Liver (tissue), 3 donors: ENCODE measurements around the gene RANBP1.

ENCODE experiments used
- FOXA1 ChIP-seq: IDR thresholded peaks from 2 replicates; pipeline ENCODE4 v1.6.1; 2016; ENCODE audit warnings: antibody characterized with exemption
- GABPA ChIP-seq, 2 donors: IDR thresholded peaks in 1 of 2; conservative IDR thresholded peaks in 1 of 2; 2 replicates each; pipeline ENCODE4 v1.6.1; 2016; ENCODE audit warnings: antibody characterized with exemption in 2 of 2, mild to moderate bottlenecking in 1 of 2, moderate library complexity in 1 of 2
- HNF4A ChIP-seq, 2 donors: conservative IDR thresholded peaks; 2 replicates each; pipeline ENCODE4 v1.6.1; 2016; ENCODE audit warnings: antibody characterized with exemption in 2 of 2, mild to moderate bottlenecking in 2 of 2
- JUND ChIP-seq, 2 donors: IDR thresholded peaks; 2 replicates each; pipeline ENCODE4 v1.6.1; 2016; ENCODE audit warnings: antibody characterized with exemption in 2 of 2
- RAD21 ChIP-seq, 2 donors: IDR thresholded peaks; 2 replicates each; pipeline ENCODE4 v1.6.1; 2016; ENCODE audit warnings: antibody characterized with exemption in 2 of 2, mild to moderate bottlenecking in 2 of 2
- SP1 ChIP-seq: IDR thresholded peaks from 2 replicates; pipeline ENCODE4 v1.6.1; 2018; ENCODE audit warnings: antibody characterized with exemption, mild to moderate bottlenecking
- YY1 ChIP-seq: IDR thresholded peaks from 2 replicates; pipeline ENCODE4 v1.6.1; 2016; ENCODE audit warnings: antibody characterized with exemption, mild to moderate bottlenecking
- TF ChIP-seq, protein P1 (sequence below): fragments of 150-350 bp; IDR thresholded peaks from 2 replicates; pipeline ENCODE4 v1.5.1; 2017; ENCODE audit warnings: improper control_type of control experiment, low read depth, low read length; ENCODE audit not compliant: missing input control
- donor health status: healthy.
- donor health status: healthy.

DNA sequence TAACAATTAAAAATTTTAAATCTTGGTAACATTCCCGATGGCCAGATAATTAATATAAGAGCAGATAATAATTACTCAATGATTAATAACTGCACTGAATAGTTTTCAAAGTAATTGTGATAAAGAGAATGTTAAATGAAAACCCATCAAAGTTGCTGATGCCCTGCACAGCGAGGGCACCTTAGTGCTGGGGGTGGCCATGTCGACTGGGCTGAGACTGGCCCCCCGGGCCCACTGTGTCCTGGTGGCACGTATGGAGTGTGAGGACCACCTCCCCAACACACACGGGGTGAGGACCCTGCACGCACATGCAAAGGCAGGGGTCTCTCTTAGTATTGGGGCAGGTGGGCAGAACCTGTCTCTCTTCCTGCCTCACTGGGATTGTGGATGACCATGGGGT, 50.0 kb downstream of the RANBP1 start:
- TF ChIP-seq JUND (IDR thresholded peaks at IDR 0.05) (no peak), FOXA1 (no peak), YY1 (no peak), RAD21 (IDR thresholded peaks at IDR 0.05) (no peak), GABPA (IDR thresholded peaks at IDR 0.05 in 1 of 2, conservative IDR thresholded peaks at IDR 0.05 in 1 of 2) (no peak), SP1 (no peak), HNF4A (conservative IDR thresholded peaks at IDR 0.05) (no peak)
- TF ChIP-seq, protein P1, sequence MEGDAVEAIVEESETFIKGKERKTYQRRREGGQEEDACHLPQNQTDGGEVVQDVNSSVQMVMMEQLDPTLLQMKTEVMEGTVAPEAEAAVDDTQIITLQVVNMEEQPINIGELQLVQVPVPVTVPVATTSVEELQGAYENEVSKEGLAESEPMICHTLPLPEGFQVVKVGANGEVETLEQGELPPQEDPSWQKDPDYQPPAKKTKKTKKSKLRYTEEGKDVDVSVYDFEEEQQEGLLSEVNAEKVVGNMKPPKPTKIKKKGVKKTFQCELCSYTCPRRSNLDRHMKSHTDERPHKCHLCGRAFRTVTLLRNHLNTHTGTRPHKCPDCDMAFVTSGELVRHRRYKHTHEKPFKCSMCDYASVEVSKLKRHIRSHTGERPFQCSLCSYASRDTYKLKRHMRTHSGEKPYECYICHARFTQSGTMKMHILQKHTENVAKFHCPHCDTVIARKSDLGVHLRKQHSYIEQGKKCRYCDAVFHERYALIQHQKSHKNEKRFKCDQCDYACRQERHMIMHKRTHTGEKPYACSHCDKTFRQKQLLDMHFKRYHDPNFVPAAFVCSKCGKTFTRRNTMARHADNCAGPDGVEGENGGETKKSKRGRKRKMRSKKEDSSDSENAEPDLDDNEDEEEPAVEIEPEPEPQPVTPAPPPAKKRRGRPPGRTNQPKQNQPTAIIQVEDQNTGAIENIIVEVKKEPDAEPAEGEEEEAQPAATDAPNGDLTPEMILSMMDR = no peak
